Loucy (cell line): ENCODE measurements around the gene RET.

ENCODE experiments used
- EZH2phosphoT487 ChIP-seq: fragments of 200-600 bp; IDR thresholded peaks from 2 replicates; pipeline ENCODE4 v1.6.1; 2018; ENCODE audit warnings: antibody characterized with exemption, mild to moderate bottlenecking, moderate library complexity, borderline replicate concordance
- TF ChIP-seq, protein P1 (sequence below): fragments of 200-600 bp; sonication (generic); conservative IDR thresholded peaks from 2 replicates; pipeline ENCODE4 v1.5.1; 2014; ENCODE audit warnings: mild to moderate bottlenecking, antibody characterized with exemption, low read length

- TF ChIP-seq, protein P1, sequence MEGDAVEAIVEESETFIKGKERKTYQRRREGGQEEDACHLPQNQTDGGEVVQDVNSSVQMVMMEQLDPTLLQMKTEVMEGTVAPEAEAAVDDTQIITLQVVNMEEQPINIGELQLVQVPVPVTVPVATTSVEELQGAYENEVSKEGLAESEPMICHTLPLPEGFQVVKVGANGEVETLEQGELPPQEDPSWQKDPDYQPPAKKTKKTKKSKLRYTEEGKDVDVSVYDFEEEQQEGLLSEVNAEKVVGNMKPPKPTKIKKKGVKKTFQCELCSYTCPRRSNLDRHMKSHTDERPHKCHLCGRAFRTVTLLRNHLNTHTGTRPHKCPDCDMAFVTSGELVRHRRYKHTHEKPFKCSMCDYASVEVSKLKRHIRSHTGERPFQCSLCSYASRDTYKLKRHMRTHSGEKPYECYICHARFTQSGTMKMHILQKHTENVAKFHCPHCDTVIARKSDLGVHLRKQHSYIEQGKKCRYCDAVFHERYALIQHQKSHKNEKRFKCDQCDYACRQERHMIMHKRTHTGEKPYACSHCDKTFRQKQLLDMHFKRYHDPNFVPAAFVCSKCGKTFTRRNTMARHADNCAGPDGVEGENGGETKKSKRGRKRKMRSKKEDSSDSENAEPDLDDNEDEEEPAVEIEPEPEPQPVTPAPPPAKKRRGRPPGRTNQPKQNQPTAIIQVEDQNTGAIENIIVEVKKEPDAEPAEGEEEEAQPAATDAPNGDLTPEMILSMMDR = no peak
- TF ChIP-seq EZH2phosphoT487 = no peak
Observed at GRCh38 chr10:43125881-43126731, 49.2 kb downstream of the RET start.
